ENCODE measurements around the gene ENDOV.

ENDOV gene

GRCh38 chr17:80429356-80430275 is 14.6 kb downstream of the ENDOV start:
- in situ Hi-C loops (cut with MboI; ENCODE audit: low pct_unique_long_range_greater_than_20kb, low sequenced_read_pairs, unreplicated experiment), result loop anchor here (5.0 kb wide), 1 partner anchor 543 kb away; no protein-coding TSS in a partner anchor
- no peak for DNase-seq (ENCODE audit: low spot score)
- no peak for TF ChIP-seq CTCF (IDR thresholded peaks at IDR 0.05; ENCODE audit: extremely low read depth, insufficient read depth, missing control alignments)

GRCh38 chr17:80430446-80431245 is 15.7 kb downstream of the ENDOV start:
- no peak for DNase-seq (ENCODE audit: low spot score)
- in situ Hi-C loops (cut with MboI; ENCODE audit: low pct_unique_long_range_greater_than_20kb, low sequenced_read_pairs, unreplicated experiment), result no loop called here
- no peak for TF ChIP-seq CTCF (IDR thresholded peaks at IDR 0.05; ENCODE audit: extremely low read depth, insufficient read depth, missing control alignments)

- DNase-seq (ENCODE audit: low spot score), result no peak
- in situ Hi-C loops (cut with MboI; ENCODE audit: low pct_unique_long_range_greater_than_20kb, low sequenced_read_pairs, unreplicated experiment), result no loop called here
- no peak for TF ChIP-seq CTCF (IDR thresholded peaks at IDR 0.05; ENCODE audit: extremely low read depth, insufficient read depth, missing control alignments)
Observed at GRCh38 chr17:80431246-80432195, 16.6 kb downstream of the ENDOV start.

- in situ Hi-C loops (cut with MboI; ENCODE audit: low pct_unique_long_range_greater_than_20kb, low sequenced_read_pairs, unreplicated experiment), result no loop called here
- no peak for TF ChIP-seq CTCF (IDR thresholded peaks at IDR 0.05; ENCODE audit: extremely low read depth, insufficient read depth, missing control alignments)
- no peak for DNase-seq (ENCODE audit: low spot score)
Observed at GRCh38 chr17:80432350-80432955, 17.5 kb downstream of the ENDOV start.

GRCh38 chr17:80432961-80433550 is 18.1 kb downstream of the ENDOV start:
- DNase-seq (ENCODE audit: low spot score), result no peak
- in situ Hi-C loops (cut with MboI; ENCODE audit: low pct_unique_long_range_greater_than_20kb, low sequenced_read_pairs, unreplicated experiment), result no loop called here
- no peak for TF ChIP-seq CTCF (IDR thresholded peaks at IDR 0.05; ENCODE audit: extremely low read depth, insufficient read depth, missing control alignments)
